GM12891 (cell line): ENCODE results near the gene OTOGL.
A peak's percentile ranks its signal among the peaks of the same experiment; 100 is the strongest.
"Not testable (repeated sequence)": the region's sequence is repeated elsewhere in the genome, so short reads cannot be mapped to it uniquely, and the experiment has no call there.

Experiments
- DNase-seq: peaks from one replicate; pipeline ENCODE4 v3.0.0; 2011; ENCODE audit warnings: low spot score; ENCODE audit not compliant: insufficient read length
- FAIRE-seq: peaks from 2 replicates; lab custom pipeline; 2011; peaks lifted over from hg19 to GRCh38; lab: Jason Lieb, UNC
- PAX5 ChIP-seq: IDR thresholded peaks from 2 replicates; pipeline ENCODE4 v1.6.1; 2011; ENCODE audit warnings: low read length, moderate library complexity, mild to moderate bottlenecking; ENCODE audit not compliant: insufficient read depth, severe bottlenecking
- POLR2A ChIP-seq: IDR thresholded peaks from 2 replicates; pipeline ENCODE4 v1.6.1; 2011; ENCODE audit warnings: low read depth, low read length, control low read depth
- POLR2AphosphoS5 ChIP-seq: IDR thresholded peaks from 2 replicates; pipeline ENCODE4 v1.6.1; 2011; ENCODE audit warnings: low read depth, low read length, control low read depth
- POU2F2 ChIP-seq: IDR thresholded peaks from 2 replicates; pipeline ENCODE4 v1.6.1; 2011; ENCODE audit warnings: low read depth, mild to moderate bottlenecking, control low read depth, low read length, moderate library complexity
- SPI1 ChIP-seq: IDR thresholded peaks from 2 replicates; pipeline ENCODE4 v1.6.1; 2011; ENCODE audit warnings: low read depth, low read length, control low read depth
- TAF1 ChIP-seq: IDR thresholded peaks from 2 replicates; pipeline ENCODE4 v1.6.1; 2011; ENCODE audit warnings: low read depth, low read length, control low read depth

Gene OTOGL

DNA sequence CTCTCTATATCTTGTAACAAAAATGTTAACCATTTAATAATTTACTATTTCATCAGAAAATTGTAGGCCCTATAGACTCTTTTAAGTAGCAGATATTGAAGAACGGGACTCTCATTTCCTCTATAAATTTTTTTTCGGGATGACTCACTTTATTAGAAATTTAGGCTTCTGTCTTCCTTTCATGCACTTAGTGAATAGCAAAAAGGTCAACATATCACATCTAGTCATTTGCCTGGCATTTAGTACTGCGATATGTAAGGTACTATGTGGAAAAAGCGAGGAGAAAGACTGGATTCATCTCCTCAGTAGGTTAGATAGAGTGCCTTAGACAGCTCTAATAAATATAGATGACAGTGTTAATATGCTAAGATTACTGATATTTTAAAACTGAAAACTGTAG is 178.4 kb downstream of the OTOGL start:
- DNase-seq (no peak), FAIRE-seq (no peak)
- TF ChIP-seq POLR2A (no peak), POU2F2 (no peak), SPI1 (no peak), PAX5 (no peak), TAF1 (no peak), POLR2AphosphoS5 (no peak)

DNA sequence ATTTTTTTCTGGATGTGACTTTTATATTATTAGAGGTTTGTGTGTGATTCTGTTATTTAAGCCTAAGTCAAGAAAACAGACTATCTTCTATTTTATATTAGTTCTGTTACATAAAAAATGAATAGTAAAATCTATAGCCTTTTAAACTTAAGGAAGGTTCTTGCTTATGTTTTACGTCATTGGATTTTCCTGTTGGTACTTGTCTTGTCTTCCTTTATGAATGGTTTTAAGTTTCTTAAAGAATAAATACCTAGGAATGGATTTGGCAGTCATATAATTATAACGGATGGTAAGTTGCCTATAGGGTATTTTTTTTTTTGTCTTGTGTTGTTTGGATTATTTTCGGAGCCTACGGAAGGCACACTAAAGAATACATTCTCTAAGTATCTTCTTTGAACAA is 182.9 kb downstream of the OTOGL start:
- DNase-seq (no peak), FAIRE-seq (no peak)
- TF ChIP-seq TAF1 = no peak
- no peak for TF ChIP-seq POLR2A
- TF ChIP-seq SPI1 = no peak
- TF ChIP-seq PAX5 = no peak
- TF ChIP-seq POU2F2 = no peak
- TF ChIP-seq POLR2AphosphoS5 = no peak

- FAIRE-seq (no peak), DNase-seq (no peak)
- TF ChIP-seq POLR2AphosphoS5 (no peak), POLR2A (no peak), SPI1 (no peak), POU2F2 (no peak)
These were observed 183.4 kb downstream of the OTOGL start for GRCh38 chr12:80282761-80283160.

DNA sequence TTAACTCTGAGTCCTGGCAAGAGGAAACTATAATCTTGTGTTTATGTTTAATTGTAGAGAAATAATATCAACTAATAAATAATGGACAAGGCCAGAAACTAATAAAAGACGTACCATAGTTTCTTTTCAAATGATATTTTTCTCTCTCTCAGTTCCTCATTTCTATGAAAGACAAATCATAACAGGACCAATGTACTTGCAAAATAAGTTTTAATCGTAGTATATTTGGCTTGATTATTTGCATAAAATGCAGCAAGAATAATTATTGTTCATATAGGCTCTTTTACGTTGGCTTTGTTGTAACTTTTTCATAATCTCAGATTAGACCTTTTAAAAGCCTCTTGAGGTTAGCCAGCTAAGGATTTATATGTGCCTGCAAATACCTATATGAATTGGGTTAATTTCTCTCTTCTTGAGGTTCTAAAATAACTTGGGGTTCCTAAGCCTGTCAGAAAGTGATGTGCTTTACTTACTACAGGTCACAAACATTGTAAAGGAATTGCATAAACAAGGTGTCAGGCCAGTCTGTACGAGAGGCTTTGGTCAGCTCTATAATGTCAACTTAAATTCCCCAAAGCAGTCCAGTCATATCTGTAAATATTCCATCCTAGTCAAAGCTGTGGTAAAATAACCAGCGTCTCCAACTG is 191.9 kb downstream of the OTOGL start:
- peak; percentile 82 for TF ChIP-seq SPI1
- no peak for TF ChIP-seq TAF1
- FAIRE-seq = peak; percentile 35
- DNase-seq = no peak

DNA sequence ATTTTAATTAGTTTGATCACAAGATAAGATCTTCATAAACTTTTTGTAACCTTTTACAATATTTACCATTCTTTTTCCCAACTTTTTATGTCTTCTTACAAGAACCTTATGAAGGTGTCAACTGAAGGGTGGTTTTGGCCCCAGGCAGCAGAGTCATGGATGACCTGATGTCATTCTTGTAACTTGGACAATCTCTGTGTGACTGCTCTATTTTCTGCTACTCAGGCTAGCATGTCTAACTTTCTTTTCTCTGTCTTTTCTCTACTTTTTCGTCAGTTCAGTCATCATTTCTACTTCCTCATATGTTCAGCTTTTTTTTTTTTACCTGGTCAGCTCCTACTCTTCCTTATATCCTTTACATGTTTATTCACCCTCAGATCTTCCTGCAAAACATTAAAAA is 194.0 kb downstream of the OTOGL start:
- FAIRE-seq (no peak), DNase-seq (no peak)
- TF ChIP-seq TAF1 = no peak
- TF ChIP-seq POLR2A = no peak
- no peak for TF ChIP-seq POU2F2
- TF ChIP-seq PAX5 = no peak
- TF ChIP-seq SPI1 = no peak; the same call in 1 of the 2 replicates
- no peak for TF ChIP-seq POLR2AphosphoS5

- DNase-seq (no peak), FAIRE-seq (peak; percentile 84)
- TF ChIP-seq SPI1 (no peak), POLR2AphosphoS5 (no peak), POLR2A (no peak), PAX5 (no peak), TAF1 (no peak), POU2F2 (no peak)
These were observed 194.4 kb downstream of the OTOGL start for GRCh38 chr12:80293759-80294158.

DNA sequence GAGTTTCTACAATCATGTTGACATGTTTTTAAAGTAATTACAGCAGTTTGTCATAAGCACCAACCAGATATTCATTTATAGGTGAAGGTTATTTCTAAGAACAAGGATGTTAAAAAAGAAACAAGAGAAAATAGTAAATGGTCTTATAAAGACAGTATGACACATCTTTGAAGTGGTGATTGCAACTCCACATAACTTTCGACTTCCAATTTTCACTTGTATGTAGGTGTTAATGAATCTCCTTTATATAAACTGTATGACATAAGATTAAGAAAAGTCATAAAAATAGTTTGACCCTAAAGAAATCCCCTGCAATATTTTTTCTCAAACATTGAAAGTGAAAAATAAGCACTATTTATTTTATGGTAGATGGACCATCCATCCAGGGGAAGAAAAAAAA is 199.9 kb downstream of the OTOGL start:
- no peak for DNase-seq
- TF ChIP-seq POLR2AphosphoS5 = no peak
- no peak for TF ChIP-seq POU2F2
- TF ChIP-seq POLR2A = no peak
- TF ChIP-seq PAX5 = no peak
- no peak for TF ChIP-seq TAF1
- TF ChIP-seq SPI1 = no peak
- FAIRE-seq = no peak

GRCh38 chr12:80299976-80300375 is 200.6 kb downstream of the OTOGL start:
- FAIRE-seq = peak; percentile 57
- TF ChIP-seq POU2F2 (peak; percentile 56; the same call in 1 of the 2 replicates), POLR2A (no peak)
- no peak for DNase-seq

DNA sequence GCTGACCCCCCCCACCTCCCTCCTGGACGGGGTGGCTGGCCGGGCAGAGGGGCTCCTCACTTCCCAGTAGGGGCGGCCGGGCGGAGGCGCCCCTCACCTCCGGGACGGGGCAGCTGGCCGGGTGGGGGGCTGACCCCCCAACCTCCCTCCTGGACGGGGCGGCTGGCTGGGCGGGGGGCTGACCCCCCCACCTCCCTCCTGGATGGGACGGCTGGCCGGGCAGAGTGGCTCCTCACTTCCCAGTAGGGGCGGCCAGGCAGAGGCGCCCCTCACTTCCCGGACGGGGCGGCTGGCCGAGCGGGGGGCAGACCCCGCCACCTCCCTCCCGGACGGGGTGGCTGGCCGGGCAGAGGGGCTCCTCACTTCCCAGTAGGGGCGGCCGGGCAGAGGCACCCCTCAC is 208.1 kb downstream of the OTOGL start:
- not testable (repeated sequence) for DNase-seq, FAIRE-seq

DNA sequence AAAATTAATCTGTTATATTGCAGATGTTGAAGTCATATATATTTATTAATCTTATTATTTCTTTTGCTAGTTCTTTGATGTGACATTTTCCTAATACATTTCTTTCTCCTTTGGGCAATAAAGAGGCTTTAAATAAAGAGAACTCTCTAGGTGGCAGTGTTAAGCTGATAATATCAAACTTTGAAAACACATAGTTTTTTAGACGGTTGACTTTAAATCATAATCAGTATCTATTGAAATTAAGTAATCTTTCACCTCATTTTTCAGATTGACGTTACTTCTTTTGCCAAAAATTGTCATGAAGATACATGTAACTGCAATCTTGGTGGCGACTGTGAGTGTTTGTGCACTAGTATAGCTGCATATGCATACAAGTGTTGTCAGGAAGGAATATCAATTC is 213.9 kb downstream of the OTOGL start:
- FAIRE-seq = no peak
- no peak for DNase-seq
- TF ChIP-seq SPI1 = no peak
- no peak for TF ChIP-seq PAX5
- no peak for TF ChIP-seq TAF1
- TF ChIP-seq POU2F2 = no peak
- no peak for TF ChIP-seq POLR2A
- no peak for TF ChIP-seq POLR2AphosphoS5

GRCh38 chr12:80314741-80315140 is 215.4 kb downstream of the OTOGL start:
- FAIRE-seq (no peak), DNase-seq (no peak)
- no peak for TF ChIP-seq POLR2A

DNA sequence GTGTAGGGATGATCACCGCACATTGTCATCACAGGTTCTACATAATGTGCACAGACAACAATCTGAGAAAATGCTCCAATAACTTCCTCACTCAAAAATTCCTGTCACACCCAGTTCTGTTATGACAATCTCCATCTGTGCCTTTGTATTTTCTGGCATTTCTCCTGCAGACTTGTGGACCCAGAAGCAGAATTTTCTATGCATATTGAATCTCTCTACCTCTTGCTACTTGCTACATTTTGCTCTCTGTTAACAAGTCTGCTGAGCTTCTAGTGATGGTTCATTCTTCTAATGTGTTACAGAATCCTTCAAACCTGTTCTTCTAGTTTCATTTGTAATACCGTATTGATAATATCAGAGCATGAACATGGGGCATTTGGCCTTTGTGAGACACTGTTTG is 216.9 kb downstream of the OTOGL start:
- no peak for DNase-seq
- TF ChIP-seq SPI1 (no peak), TAF1 (no peak)
- FAIRE-seq = no peak

DNA sequence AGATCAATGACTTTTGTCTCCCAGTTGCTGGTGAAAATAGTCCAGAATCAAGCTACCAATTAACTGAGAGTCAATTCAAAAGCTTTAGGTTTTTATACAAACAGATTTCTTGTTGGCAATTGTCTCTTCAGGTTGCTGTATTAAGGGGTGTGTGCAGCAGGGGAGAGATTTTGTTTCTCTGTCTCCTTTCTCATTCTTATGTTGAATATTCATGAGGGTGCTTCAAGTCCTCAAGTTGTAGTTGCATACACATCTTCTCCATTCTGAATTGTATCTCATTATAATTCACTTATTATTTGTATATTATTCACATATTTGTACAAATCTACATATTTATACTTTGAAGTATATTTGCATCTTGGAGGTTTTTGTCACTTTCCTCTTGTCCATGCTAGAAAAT is 218.0 kb downstream of the OTOGL start:
- TF ChIP-seq PAX5 (no peak), POLR2AphosphoS5 (no peak), SPI1 (no peak), TAF1 (no peak), POLR2A (no peak), POU2F2 (no peak)
- FAIRE-seq (no peak), DNase-seq (no peak)
